H1 (cell line): Measurements from ENCODE around the gene CELF4. TPM values are rescaled to one million over a fixed set of nuclear protein-coding genes. Genes with fewer than 3 reads are reported as not detected.

ENCODE experiments used
- CTCF ChIA-PET: fragments of 300-600 bp; sonication (Branson Sonifier 250); formaldehyde crosslinking; loops from one replicate; lab custom pipeline; 2021; ENCODE audit not compliant: partially characterized antibody; lab: Charles Lee
- POLR2A ChIA-PET: fragments of 300-600 bp; sonication (Branson Sonifier 250); formaldehyde crosslinking; loops from one replicate; lab custom pipeline; 2021; ENCODE audit warnings: inconsistent platforms; ENCODE audit not compliant: partially characterized antibody; lab: Charles Lee
- DNase-seq, 2 experiments: peaks; one replicate each; pipeline versions ENCODE4 v3.0.0 to v3.0.0-alpha.2; 2010 to 2022; ENCODE audit warnings: low spot score in 2 of 2, low read depth in 1 of 2, mixed read lengths in 1 of 2
- FAIRE-seq: peaks from 2 replicates; lab custom pipeline; 2011; peaks lifted over from hg19 to GRCh38; lab: Jason Lieb, UNC
- H2AFZ ChIP-seq: 2 replicates; pipeline ENCODE4 v1.8.1; 2012; ENCODE audit warnings: low read length, inconsistent platforms
- H2AK5ac ChIP-seq: 2 replicates; pipeline ENCODE4 v1.6.1; 2013; ENCODE audit warnings: low read depth, low read length
- H2BK120ac ChIP-seq: replicated peaks from 2 replicates; pipeline ENCODE3; 2013; ENCODE audit warnings: low read depth, low read length, inconsistent platforms
- H2BK12ac ChIP-seq: 2 replicates; pipeline ENCODE4 v1.6.1; 2013; ENCODE audit warnings: low read depth, low read length
- H2BK15ac ChIP-seq: 2 replicates; pipeline ENCODE4 v1.6.1; 2013; ENCODE audit warnings: low read length
- H2BK20ac ChIP-seq: 2 replicates; pipeline ENCODE4 v1.6.1; 2013; ENCODE audit warnings: low read length
- H2BK5ac ChIP-seq: 2 replicates; pipeline ENCODE4 v1.6.1; 2013; ENCODE audit warnings: low read depth, low read length
- H3K14ac ChIP-seq: 2 replicates; pipeline ENCODE4 v1.6.1; 2013; ENCODE audit warnings: inconsistent platforms; ENCODE audit not compliant: insufficient read length
- H3K18ac ChIP-seq: 2 replicates; pipeline ENCODE4 v1.6.1; 2013; ENCODE audit warnings: low read length; ENCODE audit errors: extremely low read depth
- H3K23ac ChIP-seq: 2 replicates; pipeline ENCODE4 v1.6.1; 2013; ENCODE audit warnings: inconsistent platforms; ENCODE audit not compliant: insufficient read length
- H3K23me2 ChIP-seq: 2 replicates; pipeline ENCODE4 v1.6.1; 2013; ENCODE audit warnings: low read depth, low read length
- H3K27ac ChIP-seq: 2 replicates; pipeline ENCODE4 v1.6.1; 2011; ENCODE audit warnings: low read depth, low read length, inconsistent platforms
- H3K27me3 ChIP-seq, 4 experiments: replicated peaks in 1 of 4; 1 replicate in 1 of 4; 2 replicates in 3 of 4; pipeline versions ENCODE4 v1.6.1 to v1.8.1; 2011 to 2013; ENCODE audit warnings: low read length in 3 of 4, mild to moderate bottlenecking in 3 of 4, inconsistent platforms in 2 of 4, mixed read lengths in 2 of 4, moderate library complexity in 1 of 4; ENCODE audit not compliant: control insufficient read depth in 3 of 4, insufficient read depth in 3 of 4; ENCODE audit errors: extremely low read depth in 1 of 4
- H3K36me3 ChIP-seq, 4 experiments: 2 replicates each; pipeline versions ENCODE4 v1.6.1 to v1.8.1; 2011 to 2013; ENCODE audit warnings: mild to moderate bottlenecking in 4 of 4, low read length in 3 of 4, moderate library complexity in 2 of 4, control low read depth in 1 of 4, inconsistent platforms in 1 of 4; ENCODE audit not compliant: insufficient read depth in 4 of 4, control insufficient read depth in 2 of 4
- H3K4ac ChIP-seq: replicated peaks from 2 replicates; pipeline ENCODE3; 2013; ENCODE audit warnings: low read length, low read depth, mixed read lengths, inconsistent platforms; ENCODE audit not compliant: insufficient read length
- H3K4me1 ChIP-seq, 4 experiments: replicated peaks in 1 of 4; 1 replicate in 1 of 4; 2 replicates in 3 of 4; pipeline versions ENCODE4 v1.6.1 to v1.8.1; 2011 to 2013; ENCODE audit warnings: low read length in 3 of 4, inconsistent platforms in 2 of 4, mixed read lengths in 1 of 4; ENCODE audit not compliant: insufficient read depth in 4 of 4, control insufficient read depth in 3 of 4
- H3K4me2 ChIP-seq, 2 experiments: 2 replicates each; pipeline versions ENCODE4 v1.6.1 to v1.8.1; 2011 to 2013; ENCODE audit warnings: low read depth in 2 of 2, low read length in 2 of 2, control low read depth in 1 of 2, inconsistent platforms in 1 of 2, mild to moderate bottlenecking in 1 of 2; ENCODE audit not compliant: insufficient read depth in 1 of 2
- H3K4me3 ChIP-seq, 4 experiments: fragments of 200-600, 300-600 bp in 1 of 4; sonication (generic), shearing (Covaris generic), sonication (Bioruptor Twin) in 1 of 4; 2 replicates each; pipeline versions ENCODE4 v1.5.1 to v1.8.1; 2011 to 2016; ENCODE audit warnings: low read length in 4 of 4, low read depth in 3 of 4, control low read depth in 2 of 4, inconsistent platforms in 2 of 4, mild to moderate bottlenecking in 2 of 4, mixed read lengths in 1 of 4, moderate library complexity in 1 of 4; ENCODE audit not compliant: insufficient read depth in 2 of 4; ENCODE audit errors: extremely low read depth in 1 of 4
- H3K56ac ChIP-seq: replicated peaks from 2 replicates; pipeline ENCODE3; 2013; ENCODE audit warnings: low read depth, mild to moderate bottlenecking, mixed read lengths, low read length, inconsistent platforms; ENCODE audit not compliant: insufficient read length
- H3K79me1 ChIP-seq: 2 replicates; pipeline ENCODE4 v1.6.1; 2013; ENCODE audit warnings: low read depth, low read length, control low read depth
- H3K79me2 ChIP-seq, 2 experiments: 2 replicates each; pipeline versions ENCODE4 v1.6.1 to v1.8.1; 2012 to 2013; ENCODE audit warnings: low read length in 2 of 2, mild to moderate bottlenecking in 2 of 2, inconsistent platforms in 1 of 2; ENCODE audit not compliant: insufficient read depth in 2 of 2, control insufficient read depth in 1 of 2
- H3K9ac ChIP-seq, 4 experiments: replicated peaks in 1 of 4; 1 replicate in 1 of 4; 2 replicates in 3 of 4; pipeline versions ENCODE4 v1.6.1 to v1.8.1; 2011 to 2013; ENCODE audit warnings: low read depth in 3 of 4, low read length in 3 of 4, control low read depth in 2 of 4, mild to moderate bottlenecking in 2 of 4, moderate library complexity in 2 of 4, inconsistent platforms in 1 of 4; ENCODE audit errors: extremely low read depth in 1 of 4
- H3K9me3 ChIP-seq, 2 experiments: 2 replicates each; pipeline versions ENCODE4 v1.6.1 to v1.8.1; 2012 to 2013; ENCODE audit warnings: mild to moderate bottlenecking in 2 of 2, moderate library complexity in 2 of 2, control low read depth in 1 of 2, inconsistent platforms in 1 of 2, low read depth in 1 of 2, low read length in 1 of 2, mixed read lengths in 1 of 2; ENCODE audit not compliant: insufficient read depth in 2 of 2
- H4K20me1 ChIP-seq, 2 experiments: replicated peaks in 1 of 2; 2 replicates each; pipeline versions ENCODE3 to v1.8.1; 2011 to 2013; ENCODE audit warnings: inconsistent platforms in 2 of 2, low read length in 2 of 2, mild to moderate bottlenecking in 1 of 2; ENCODE audit not compliant: insufficient read depth in 2 of 2, control insufficient read depth in 1 of 2
- H4K5ac ChIP-seq: 2 replicates; pipeline ENCODE4 v1.6.1; 2013; ENCODE audit warnings: low read length, low read depth, mixed read lengths, inconsistent platforms; ENCODE audit not compliant: insufficient read length
- H4K8ac ChIP-seq: 2 replicates; pipeline ENCODE4 v1.8.0; 2013; ENCODE audit warnings: mild to moderate bottlenecking, moderate library complexity, low read length, inconsistent platforms; ENCODE audit not compliant: insufficient read depth; ENCODE audit errors: extremely low read depth
- H4K91ac ChIP-seq: replicated peaks from 2 replicates; pipeline ENCODE3; 2013; ENCODE audit warnings: low read length, mixed read lengths, inconsistent platforms; ENCODE audit not compliant: insufficient read length
- BCL11A ChIP-seq, 2 experiments: IDR thresholded peaks; one replicate each; pipeline ENCODE4 v1.6.1; 2011; ENCODE audit warnings: low read depth in 2 of 2, low read length in 2 of 2, mild to moderate bottlenecking in 2 of 2
- RXRA ChIP-seq: IDR thresholded peaks from 2 replicates; pipeline ENCODE4 v1.6.1; 2011; ENCODE audit warnings: low read depth, mild to moderate bottlenecking, low read length, moderate library complexity; ENCODE audit not compliant: insufficient read depth
- SP1 ChIP-seq: IDR thresholded peaks from 2 replicates; pipeline ENCODE4 v1.6.1; 2011; ENCODE audit warnings: low read depth, low read length
- WGBS, 2 experiments: shearing (Covaris generic) in 1 of 2; methylation state at CpG; one replicate each; pipeline versions ENCODE4 v1.1.6 to v1.1.7; 2013 to 2015; ENCODE audit warnings: low lambda C conversion rate in 2 of 2, mixed read lengths in 2 of 2, inconsistent platforms in 1 of 2, low coverage in 1 of 2, missing lambda C conversion rate in 1 of 2; ENCODE audit not compliant: insufficient replicate concordance in 2 of 2, insufficient coverage in 1 of 2, insufficient read length in 1 of 2; ENCODE audit errors: extremely low coverage in 1 of 2, missing lambda C conversion rate in 1 of 2; 5-methylcytosine and 5-hydroxymethylcytosine counted together
- polyA plus RNA-seq, 7 experiments: library from polyadenylated mRNA; depleted of rRNA in 3 of 7; stranded (reverse) in 5 of 7; unstranded in 2 of 7; fragments of >200 nt in 5 of 7; fragments of 200-250 nt in 2 of 7; gene quantifications; 1 replicate in 5 of 7; 2 replicates in 1 of 7; 4 replicates in 1 of 7; pipeline versions ENCODE4 v1.2.1 to v1.2.3, GENCODE V29; 2011 to 2013; ENCODE audit warnings: missing spikeins in 2 of 7, mixed read lengths in 2 of 7
- total RNA-seq: library from RNA; stranded (reverse); fragmentation: NEBNext Ultra II Directional; extraction: Animal tissue kit (Norgen Biotek cat#: 25700); gene quantifications from 2 replicates; pipeline ENCODE4 v1.2.1, GENCODE V29; 2021

Gene CELF4
- total and polyA plus RNA-seq, 2 of the 8 experiments (the other 6 are each of a cell fraction or from before 2014, with no cell fraction given): 1.6 to 3.4 TPM

DNA sequence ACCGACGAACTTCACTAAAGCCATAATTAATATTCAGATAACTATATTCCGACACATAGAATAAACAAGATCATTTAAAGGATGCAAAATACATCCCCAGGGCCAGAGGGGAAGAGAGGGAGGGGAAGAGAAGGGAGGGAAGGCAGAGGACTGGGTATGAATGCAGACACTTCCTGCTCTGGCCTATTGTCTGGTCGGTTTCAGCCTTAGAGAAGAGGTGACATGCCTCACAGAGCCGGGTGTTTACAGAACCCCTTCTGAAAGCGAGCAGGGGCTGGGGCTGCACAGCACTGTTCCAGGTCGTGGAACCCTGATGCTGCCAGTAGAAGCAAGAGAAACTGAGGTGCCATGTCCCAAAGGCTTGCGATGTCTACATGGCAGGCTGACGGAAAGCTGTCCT is 31.0 kb downstream of the CELF4 start:
- Histone ChIP-seq H3K79me1 (no peaks in the 10 kb centered on the region), H2BK20ac (0 out of 2 replicates have a peak overlapping the region, but pooled peaks have one; percentile 55), H2BK120ac (no peak overlapping the region), H2AK5ac (no peak overlapping the region), H2BK12ac (no peak overlapping the region), H2BK5ac (peak overlapping the region; percentile 60; the same call in 1 of the 2 replicates), H3K27me3 (peaks cover 0 to 5% (median 4%) of the 10 kb centered on the region in 4 experiments; a peak in 4 of 7 replicates), H3K23ac (no peak overlapping the region), H3K18ac (peak overlapping the region; percentile 53; the same call in 1 of the 2 replicates), H3K9me3 (no peaks in the 10 kb centered on the region), H2AFZ (no peak overlapping the region), H3K14ac (no peak overlapping the region), H3K4me3 (no peak overlapping the region), H3K56ac (no peak overlapping the region), H3K23me2 (peaks cover 5% of the 10 kb centered on the region; the same call in 1 of the 2 replicates), H3K36me3 (no peaks in the 10 kb centered on the region), H2BK15ac (peak overlapping the region; percentile 72; the same call in 1 of the 2 replicates), H3K4me2 (no peak overlapping the region), H3K79me2 (no peaks in the 10 kb centered on the region), H3K27ac (no peak overlapping the region), H4K5ac (no peak overlapping the region), H4K20me1 (peaks cover 0 to 2% of the 10 kb centered on the region in 2 experiments), H4K91ac (no peak overlapping the region), H3K9ac (no peak overlapping the region), H4K8ac (no peak overlapping the region), H3K4me1 (peaks cover 13 to 17% (median 15%) of the 10 kb centered on the region in 4 experiments), H3K4ac (no peak overlapping the region)
- WGBS, 2 experiments: 80% methylated on average over 9 of the region's 9 CpGs; no CpG with 5 or more reads in 1 of the 2 experiments
- no peak for DNase-seq
- CTCF ChIA-PET: interaction anchor here (0.7 to 7.3 kb wide), 28 partner anchors 10 to 213 kb away, joined by 3 to 93 read pairs (median 7); no protein-coding TSS in a partner anchor
- no peak for FAIRE-seq
- POLR2A ChIA-PET: no interaction called here
- TF ChIP-seq BCL11A (IDR thresholded peaks at IDR 0.05; ENCODE audit: low read depth in 2 of 2, low read length in 2 of 2): no peak
- TF ChIP-seq RXRA: no peak
- TF ChIP-seq SP1: no peak
